ENCODE data around the gene HK2. TPM values are rescaled to one million over a fixed set of nuclear protein-coding genes. Genes with fewer than 3 reads are reported as not detected.
"Not testable (repeated sequence)": the region's sequence is repeated elsewhere in the genome, so short reads cannot be mapped to it uniquely, and the experiment has no call there.

The HK2 gene
- 19.0 TPM for total RNA-seq
- long read RNA-seq, full-length matches to known transcripts, result 7 of 15 reads
- long read RNA-seq, partial matches to known transcripts, result 3 of 15 reads
- long read RNA-seq, other reads (novel, unspliced or antisense), result 5 of 15 reads

DNA sequence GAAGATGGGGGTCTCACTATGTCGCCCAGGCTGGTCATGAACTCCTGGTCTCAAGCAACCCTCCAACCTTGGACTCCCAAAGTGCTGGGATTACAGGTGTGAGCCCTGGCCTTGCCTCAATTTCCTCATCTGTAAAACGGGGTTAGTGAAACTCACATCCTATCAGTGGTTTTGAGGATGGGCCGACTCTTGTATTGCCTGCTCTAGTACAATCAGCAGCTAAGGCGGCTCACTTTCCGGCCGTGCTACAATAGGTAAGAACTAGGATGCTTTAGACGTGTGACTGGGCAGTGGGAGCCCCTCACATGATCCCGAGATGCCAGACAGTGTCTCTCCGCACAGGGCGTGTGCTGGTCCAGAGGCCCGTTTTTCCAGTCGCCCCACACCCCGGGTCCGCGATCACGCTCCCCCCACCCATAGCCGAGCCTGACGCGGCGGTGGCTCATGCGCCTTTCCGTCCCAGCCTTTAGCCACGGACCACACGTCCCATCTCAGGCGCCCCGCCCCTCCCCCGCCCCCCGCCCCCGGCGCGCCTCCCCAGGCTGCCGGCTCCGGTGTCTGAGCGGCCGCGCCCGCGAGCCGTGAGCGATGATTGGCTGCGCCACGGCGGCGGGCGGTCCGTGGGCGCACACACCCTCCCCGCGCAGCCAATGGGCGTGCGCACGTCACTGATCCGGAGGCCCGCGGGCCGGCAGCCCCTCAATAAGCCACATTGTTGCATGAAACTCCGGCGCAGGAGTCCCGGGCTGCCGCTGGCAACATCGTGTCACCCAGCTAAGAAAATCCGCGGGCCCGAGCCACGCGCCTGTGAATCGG is at the start of gene HK2:
Gene HK2, plus strand, starts transcription at position 710 of the 816 bp plus-strand sequence. CDS start 454 bp downstream, outside the sequence.
- peak within 1 kb of the TSS; percentile 64 for H3K27ac ChIP-seq (replicated peaks)
- intact Hi-C loops (cut with micrococcal nuclease), result no loop called here

GRCh38 chr2:74789271-74789670 is 44.7 kb upstream of the HK2 start:
- Histone ChIP-seq H3K27me3 (ENCODE audit: low read depth) (no peaks in the 10 kb centered on the region), H3K27ac (replicated peaks) (no peak overlapping the region), H3K4me1 (no peaks in the 10 kb centered on the region), H3K36me3 (no peaks in the 10 kb centered on the region), H3K4me3 (no peak overlapping the region), H3K9me3 (replicated peaks) (peaks cover 18% of the 10 kb centered on the region)
- TF ChIP-seq, protein P1, sequence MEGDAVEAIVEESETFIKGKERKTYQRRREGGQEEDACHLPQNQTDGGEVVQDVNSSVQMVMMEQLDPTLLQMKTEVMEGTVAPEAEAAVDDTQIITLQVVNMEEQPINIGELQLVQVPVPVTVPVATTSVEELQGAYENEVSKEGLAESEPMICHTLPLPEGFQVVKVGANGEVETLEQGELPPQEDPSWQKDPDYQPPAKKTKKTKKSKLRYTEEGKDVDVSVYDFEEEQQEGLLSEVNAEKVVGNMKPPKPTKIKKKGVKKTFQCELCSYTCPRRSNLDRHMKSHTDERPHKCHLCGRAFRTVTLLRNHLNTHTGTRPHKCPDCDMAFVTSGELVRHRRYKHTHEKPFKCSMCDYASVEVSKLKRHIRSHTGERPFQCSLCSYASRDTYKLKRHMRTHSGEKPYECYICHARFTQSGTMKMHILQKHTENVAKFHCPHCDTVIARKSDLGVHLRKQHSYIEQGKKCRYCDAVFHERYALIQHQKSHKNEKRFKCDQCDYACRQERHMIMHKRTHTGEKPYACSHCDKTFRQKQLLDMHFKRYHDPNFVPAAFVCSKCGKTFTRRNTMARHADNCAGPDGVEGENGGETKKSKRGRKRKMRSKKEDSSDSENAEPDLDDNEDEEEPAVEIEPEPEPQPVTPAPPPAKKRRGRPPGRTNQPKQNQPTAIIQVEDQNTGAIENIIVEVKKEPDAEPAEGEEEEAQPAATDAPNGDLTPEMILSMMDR (IDR thresholded peaks at IDR 0.05; ENCODE audit: borderline replicate concordance), result no peak
- intact Hi-C loops (cut with micrococcal nuclease), result no loop called here
- DNase-seq, result no peak

More for the DNA sequence above, at the start of gene HK2:
- H3K4me1 ChIP-seq, result peaks cover 29% of the 10 kb centered on the region
- peaks cover 40% of the 10 kb centered on the region for H3K27me3 ChIP-seq (ENCODE audit: low read depth)
- TF ChIP-seq, protein P1 (IDR thresholded peaks at IDR 0.05; ENCODE audit: borderline replicate concordance), result no peak
- DNase-seq, result peak; percentile 87
- peak within 1 kb of the TSS; percentile 81 for H3K4me3 ChIP-seq
- H3K9me3 ChIP-seq (replicated peaks), result no peaks in the 10 kb centered on the region
- no peaks in the 10 kb centered on the region for H3K36me3 ChIP-seq

DNA sequence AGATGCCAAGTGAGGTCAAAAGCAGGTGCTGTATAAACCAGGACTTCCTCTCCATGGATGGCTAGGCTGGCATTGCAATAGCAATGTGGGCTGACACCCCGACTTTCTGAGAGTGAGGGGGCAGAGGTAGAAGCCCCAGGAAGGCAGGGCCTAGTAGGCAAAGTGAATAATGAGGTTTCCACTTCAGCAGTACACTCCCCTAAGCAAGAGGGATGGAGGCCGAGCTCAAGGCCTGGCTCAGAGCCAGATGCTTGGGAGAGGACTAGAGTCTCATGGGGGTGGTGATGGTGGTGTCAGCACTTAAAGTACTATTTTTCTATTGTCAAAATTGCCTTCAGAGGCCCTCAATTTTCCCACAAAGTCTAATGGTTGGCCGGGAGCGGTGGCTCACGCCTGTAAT is 41.6 kb upstream of the HK2 start:
- TF ChIP-seq, protein P1 (IDR thresholded peaks at IDR 0.05; ENCODE audit: borderline replicate concordance), result no peak
- Histone ChIP-seq H3K36me3 (no peaks in the 10 kb centered on the region), H3K9me3 (replicated peaks) (peaks cover 16% of the 10 kb centered on the region), H3K27me3 (ENCODE audit: low read depth) (no peaks in the 10 kb centered on the region), H3K4me1 (no peaks in the 10 kb centered on the region), H3K27ac (replicated peaks) (no peak overlapping the region), H3K4me3 (no peak overlapping the region)
- no peak for DNase-seq
- intact Hi-C loops (cut with micrococcal nuclease), result no loop called here

DNA sequence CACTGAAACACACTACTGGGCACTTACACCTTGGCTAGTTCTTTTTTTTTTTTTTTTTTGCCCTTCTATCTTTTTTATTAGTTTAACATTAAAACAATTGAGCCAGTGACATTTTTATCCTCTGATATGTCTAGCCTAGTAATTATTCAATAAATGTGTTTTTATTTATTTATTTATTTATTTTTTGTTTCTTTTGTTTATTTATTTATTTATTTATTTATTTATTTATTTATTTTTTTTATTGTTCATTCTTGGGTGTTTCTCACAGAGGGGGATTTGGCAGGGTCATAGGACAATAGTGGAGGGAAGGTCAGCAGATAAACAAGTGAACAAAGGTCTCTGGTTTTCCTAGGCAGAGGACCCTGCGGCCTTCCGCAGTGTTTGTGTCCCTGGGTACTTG is 39.0 kb upstream of the HK2 start:
- H3K27ac ChIP-seq (replicated peaks); H3K9me3 ChIP-seq (replicated peaks); H3K36me3 ChIP-seq; DNase-seq; H3K27me3 ChIP-seq (ENCODE audit: low read depth); intact Hi-C loops (cut with micrococcal nuclease); H3K4me3 ChIP-seq; H3K4me1 ChIP-seq: not testable (repeated sequence)

DNA sequence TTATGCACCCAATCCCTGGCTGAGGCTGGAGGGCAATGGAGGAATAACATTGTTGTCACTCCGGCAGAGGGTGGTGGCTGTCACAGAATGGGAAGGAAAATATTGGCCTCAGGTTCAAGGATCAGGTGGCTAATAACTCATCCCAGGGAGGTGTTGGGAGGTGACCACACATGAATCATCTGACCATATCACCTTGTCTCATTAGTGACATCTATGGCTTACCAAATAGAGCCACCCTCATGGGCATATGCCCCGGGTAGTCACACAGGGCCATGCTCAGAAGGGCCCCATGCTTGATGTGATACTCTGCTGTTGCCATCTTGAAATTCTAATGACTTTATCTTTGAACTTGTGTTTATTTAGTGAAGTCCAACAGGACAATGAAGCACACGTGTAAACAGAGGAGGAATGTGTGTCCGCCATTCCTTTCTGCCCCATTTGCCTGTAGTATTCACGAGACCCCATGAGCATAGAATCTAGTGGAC is 27.5 kb upstream of the HK2 start:
- Histone ChIP-seq H3K4me3 (no peak overlapping the region), H3K27ac (replicated peaks) (no peak overlapping the region), H3K9me3 (replicated peaks) (no peaks in the 10 kb centered on the region), H3K36me3 (no peaks in the 10 kb centered on the region), H3K4me1 (no peaks in the 10 kb centered on the region), H3K27me3 (ENCODE audit: low read depth) (peaks cover 16% of the 10 kb centered on the region)
- TF ChIP-seq, protein P1 (IDR thresholded peaks at IDR 0.05; ENCODE audit: borderline replicate concordance), result no peak
- DNase-seq, result no peak
- intact Hi-C loops (cut with micrococcal nuclease), result no loop called here

DNA sequence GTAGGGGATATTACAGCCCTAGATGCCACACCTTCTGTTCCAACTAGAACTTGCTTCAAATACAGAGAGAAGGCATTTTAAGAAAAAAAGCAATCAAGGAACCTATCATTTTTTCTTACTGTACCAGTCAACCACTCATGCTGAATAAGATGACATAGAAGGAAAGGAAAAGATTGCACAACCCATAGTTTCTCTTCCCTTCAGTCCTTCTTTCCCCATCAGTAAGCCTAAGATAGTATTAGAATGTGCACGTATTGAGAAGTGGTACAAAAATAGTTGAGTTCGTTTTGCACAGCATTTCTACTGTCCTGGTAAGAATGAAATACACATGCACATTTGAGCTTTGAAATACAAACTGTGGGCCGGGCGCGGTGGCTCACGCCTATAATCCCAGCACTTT is 27.0 kb upstream of the HK2 start:
- TF ChIP-seq, protein P1 (IDR thresholded peaks at IDR 0.05; ENCODE audit: borderline replicate concordance), result no peak
- no peak for DNase-seq
- no peaks in the 10 kb centered on the region for H3K36me3 ChIP-seq
- no peaks in the 10 kb centered on the region for H3K9me3 ChIP-seq (replicated peaks)
- no peak overlapping the region for H3K27ac ChIP-seq (replicated peaks)
- peaks cover 17% of the 10 kb centered on the region for H3K27me3 ChIP-seq (ENCODE audit: low read depth)
- H3K4me1 ChIP-seq, result no peaks in the 10 kb centered on the region
- H3K4me3 ChIP-seq, result no peak overlapping the region
- intact Hi-C loops (cut with micrococcal nuclease), result no loop called here
